Left lobe of liver (tissue), 2 donors: ENCODE measurements around the gene ZNF837. TPM values are rescaled to one million over a fixed set of nuclear protein-coding genes. Genes with fewer than 3 reads are reported as not detected.

ENCODE experiments used
- ATAC-seq: fragments of 200-7000 bp; cut with Tn5 transposase; one replicate; pipeline ENCODE4 v1.9.1; 2020; ENCODE audit warnings: mild to moderate bottlenecking, moderate library complexity
- DNase-seq: peaks from one replicate; pipeline ENCODE4 v3.0.0-alpha.2; 2020; ENCODE audit warnings: low spot score
- total RNA-seq: library from RNA; stranded (reverse); gene quantifications from one replicate; pipeline ENCODE4 v1.2.1, GENCODE V29; 2021
- donor health status: DM: no; HTN: no; CAD: no; lungs with moderate emphysema.
- donor health status: DM: no; HTN: yes; CAD: no.

ZNF837 gene
- total RNA-seq, 1 donor from 2014 or later, result 2.9 TPM

- ATAC-seq (no peak), DNase-seq (no peak)
Observed at GRCh38 chr19:58374200-58374599, 6.6 kb downstream of the ZNF837 start.

- ATAC-seq (peak; percentile 95), DNase-seq (peak; percentile 75)
Observed at GRCh38 chr19:58372311-58373133, 8.3 kb downstream of the ZNF837 start.

DNA sequence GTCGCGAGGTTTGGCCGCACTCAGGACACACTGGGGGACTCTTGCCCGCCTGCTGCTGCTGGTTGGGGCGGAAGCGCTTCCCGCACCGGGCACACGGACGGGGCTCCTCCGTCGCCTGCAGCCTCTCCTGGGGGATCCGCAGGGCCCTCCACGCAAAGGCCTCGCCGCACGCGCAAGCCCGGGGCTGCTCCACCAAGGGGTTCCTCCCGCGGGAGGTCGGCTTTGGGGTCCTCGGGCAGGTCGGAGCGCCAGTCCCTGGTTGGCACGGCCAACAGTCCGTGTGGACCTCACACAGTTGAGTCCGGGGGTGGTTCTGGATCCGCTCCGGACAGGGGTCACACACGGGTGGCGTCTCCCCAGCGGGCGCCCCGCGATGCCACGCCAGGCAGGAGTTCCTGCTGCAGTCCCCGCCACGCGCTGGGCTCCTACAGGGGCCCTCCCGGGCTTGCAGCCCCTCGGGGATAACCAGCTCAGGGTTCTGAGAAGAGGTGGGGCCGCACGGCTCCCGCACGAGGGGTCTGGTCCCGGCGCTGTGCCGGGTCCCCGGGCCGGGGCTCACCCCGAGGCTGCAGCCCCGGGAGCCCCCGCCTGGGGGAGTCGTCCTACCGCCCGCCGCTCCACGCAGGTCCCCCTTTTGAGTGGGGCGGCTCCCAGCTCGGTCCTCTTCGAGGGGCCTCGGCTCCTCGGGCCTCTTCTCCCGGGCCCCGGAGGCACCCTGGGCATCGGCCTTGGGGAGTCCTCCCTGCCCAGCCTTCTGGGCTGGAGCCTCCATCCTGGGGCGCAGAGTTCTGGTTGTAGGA, 12.1 kb downstream of the ZNF837 start:
- no peak for ATAC-seq
- DNase-seq, result no peak

GRCh38 chr19:58367698-58368454, 13.0 kb downstream of the ZNF837 start:
- DNase-seq, result no peak
- no peak for ATAC-seq

DNA sequence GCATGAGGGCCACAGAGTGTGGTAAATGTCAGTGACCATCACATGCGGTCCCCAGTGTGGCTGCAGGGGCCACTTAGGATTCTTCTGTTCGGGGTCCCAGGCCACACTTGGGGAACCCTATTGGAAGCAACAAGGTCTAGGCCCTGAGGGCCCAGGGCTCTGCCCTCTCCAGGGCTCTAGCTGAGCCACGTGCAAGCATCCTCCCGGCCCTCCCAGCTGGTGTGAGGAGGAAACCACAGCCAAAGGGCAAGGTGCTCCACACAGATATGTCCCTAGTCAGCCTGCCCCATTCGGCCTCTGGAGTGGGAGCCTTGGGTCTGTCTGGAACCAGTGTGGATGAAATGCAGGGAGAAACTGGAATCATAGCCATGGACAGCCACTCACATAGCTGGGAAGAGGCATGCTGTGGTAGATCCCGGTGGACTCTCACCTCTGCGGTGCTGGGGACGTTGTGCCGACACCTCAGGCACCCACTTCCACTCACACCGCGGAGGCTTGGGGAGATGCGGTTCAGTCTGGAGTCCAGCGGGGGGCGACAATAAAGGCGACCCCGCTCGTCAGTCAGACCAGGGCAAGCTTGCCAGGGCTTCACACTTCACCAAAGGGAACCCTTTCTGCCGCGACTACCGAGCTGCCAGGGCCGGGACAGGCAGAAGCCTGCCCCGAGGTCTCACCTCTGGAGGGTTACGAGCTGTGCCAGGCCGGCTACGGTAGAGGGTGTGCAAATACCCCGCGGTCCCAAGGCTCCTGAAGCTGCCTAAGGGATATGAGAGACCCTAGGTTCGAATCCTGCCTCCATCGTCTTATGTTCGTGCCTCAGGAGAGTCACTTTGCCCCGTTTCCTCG, 14.0 kb downstream of the ZNF837 start:
- ATAC-seq, result no peak
- DNase-seq, result no peak

DNA sequence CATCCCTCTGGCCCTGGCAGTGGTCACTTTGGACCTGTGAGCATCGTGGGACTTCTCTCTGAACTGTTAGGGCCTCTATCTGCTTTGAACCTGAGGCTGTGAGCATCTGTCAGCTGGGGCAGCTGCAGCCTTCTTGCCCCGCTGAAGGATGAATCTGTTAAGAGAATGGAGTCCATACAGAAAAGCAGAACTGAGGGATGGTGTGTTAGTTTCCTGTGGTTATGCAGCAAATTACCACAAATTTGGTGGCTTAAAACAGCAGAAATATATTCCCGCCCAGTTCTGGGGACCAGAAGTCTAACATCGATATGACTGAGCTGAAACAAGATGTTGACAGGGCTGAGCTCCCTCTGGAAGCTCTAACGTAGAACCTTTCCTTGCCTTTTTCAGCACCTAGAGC, 16.7 kb downstream of the ZNF837 start:
- no peak for DNase-seq
- ATAC-seq, result no peak

DNA sequence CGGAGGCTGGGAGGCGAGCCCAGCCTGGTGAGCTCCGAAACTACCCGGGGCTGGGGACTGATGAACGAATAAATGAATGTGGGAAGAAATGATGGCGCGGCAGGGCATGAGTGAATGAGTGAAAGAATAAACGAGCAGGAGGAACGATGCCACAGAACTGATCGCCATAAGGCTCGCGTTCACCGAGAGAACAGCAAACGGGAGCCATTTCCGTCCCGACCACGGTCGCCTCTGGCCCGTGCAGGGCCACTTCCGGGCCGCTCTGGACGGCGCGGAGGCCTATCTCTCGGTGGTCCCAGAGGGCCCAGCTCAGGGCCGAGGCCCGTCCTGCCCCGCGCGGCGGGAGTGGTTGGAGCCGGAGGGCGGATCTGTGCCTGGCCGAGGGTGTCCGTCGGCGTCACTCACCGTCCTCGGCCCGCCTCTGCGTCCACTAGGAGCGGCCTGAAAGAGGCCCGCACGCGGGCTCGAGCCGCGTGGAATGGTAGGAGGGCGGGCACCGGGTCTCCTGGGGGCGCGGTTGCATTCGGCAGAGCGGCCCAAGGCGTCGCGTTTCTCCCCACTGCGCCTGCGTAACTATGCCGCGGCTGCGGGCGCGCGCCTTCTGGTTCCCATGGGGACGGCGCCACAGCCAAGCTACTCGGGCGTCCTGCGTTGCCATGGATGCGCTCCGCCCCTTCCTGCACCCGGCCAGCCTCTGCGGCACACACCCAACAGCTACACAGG, 18.4 kb downstream of the ZNF837 start, which contains the start of gene ZNF497:
ZNF497 (minus strand) TSS at position 480 of the 723 bp plus-strand sequence. CDS start 5,116 bp downstream, outside the sequence.
- peak; percentile 99 for DNase-seq
- peak; percentile 92 for ATAC-seq

DNA sequence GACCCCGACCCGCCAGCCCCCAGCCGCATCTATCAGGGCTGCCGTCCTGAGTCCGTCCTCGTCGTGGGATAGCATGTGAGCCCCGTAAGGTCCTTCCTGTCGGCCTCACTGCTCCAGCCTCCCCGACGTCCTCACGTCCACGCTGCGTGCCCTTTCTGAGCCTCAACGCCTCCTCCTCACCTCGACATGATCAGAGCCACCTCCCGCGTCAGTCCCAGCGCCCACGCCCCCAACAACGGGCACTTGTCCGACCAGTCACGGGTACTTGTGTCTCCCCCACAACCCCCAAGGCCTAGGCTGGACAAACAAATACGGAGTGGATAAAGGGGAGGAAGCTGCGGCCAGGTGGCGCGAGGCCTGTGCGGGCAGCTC, 18.9 kb downstream of the ZNF837 start:
- DNase-seq (no peak), ATAC-seq (peak; percentile 41)

GRCh38 chr19:58357481-58358145, 23.2 kb downstream of the ZNF837 start:
- DNase-seq, result no peak
- ATAC-seq, result no peak

DNA sequence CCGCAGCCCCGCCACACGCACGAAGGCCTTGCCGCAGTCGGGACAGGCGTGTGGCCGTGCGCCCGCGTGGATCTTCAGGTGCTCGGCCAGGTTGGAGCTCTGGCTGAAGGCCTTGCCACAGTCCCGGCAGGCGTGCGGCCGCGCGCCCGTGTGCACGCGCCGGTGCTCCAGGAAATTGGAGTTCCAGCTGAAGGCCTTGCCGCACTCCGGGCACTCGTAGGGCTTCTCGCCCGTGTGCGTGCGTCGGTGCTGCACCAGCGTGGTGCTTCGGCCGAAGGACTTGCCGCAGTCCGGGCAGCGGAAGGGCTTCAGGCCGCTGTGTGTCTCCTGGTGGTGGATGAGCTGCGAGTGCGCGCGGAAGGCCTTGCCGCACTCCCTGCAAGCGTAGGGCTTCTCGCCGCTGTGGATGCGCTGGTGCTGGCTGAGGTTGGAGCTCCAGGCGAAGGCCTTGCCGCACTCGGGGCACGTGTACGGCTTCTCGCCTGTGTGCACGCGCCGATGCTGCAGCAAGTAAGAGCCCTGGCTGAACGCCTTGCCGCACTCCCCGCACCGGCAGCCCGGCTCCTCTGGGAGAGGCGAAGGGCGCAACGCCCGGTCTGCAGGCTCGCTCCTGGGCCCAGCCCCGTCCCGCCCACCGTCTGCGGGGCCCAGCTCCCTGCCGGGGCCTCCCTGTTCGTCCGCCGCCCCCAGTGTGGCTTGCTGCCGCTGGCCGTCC, 23.9 kb downstream of the ZNF837 start:
- no peak for ATAC-seq

GRCh38 chr19:58355908-58356765, 24.7 kb downstream of the ZNF837 start:
- DNase-seq, result no peak
- ATAC-seq, result no peak

More for the DNA sequence above, 23.9 kb downstream of the ZNF837 start:
- no peak for DNase-seq

DNA sequence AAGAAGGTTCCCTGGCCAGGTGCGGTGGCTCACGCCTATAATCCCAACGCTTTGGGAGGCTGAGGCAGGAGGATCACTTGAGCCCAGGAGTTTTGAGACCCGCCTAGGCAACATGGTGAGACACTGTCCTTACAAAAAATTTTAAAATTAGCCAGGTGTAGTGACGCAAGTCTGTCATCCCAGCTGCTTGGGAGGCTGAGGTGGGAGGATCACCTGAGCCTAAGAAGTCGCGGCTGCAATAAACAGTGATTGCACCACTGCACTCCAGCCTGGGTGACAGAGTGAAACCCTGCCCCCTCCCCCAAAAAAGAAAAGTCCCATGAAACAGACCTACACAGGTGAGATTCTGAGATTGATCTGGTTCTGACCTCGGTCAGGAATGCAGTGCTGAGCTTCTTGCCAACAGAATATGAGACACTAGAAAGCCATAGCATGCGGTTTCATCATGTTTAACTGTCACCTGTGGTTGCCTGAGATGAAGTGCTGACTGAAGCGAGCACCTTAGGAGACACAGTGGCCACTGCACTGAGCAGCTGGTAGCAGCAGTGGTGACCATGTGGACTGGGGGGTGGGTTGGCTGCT, 25.5 kb downstream of the ZNF837 start:
- DNase-seq (no peak), ATAC-seq (no peak)

GRCh38 chr19:58354478-58355030, 26.3 kb downstream of the ZNF837 start:
- ATAC-seq, result no peak
- no peak for DNase-seq

GRCh38 chr19:58353717-58354477, 26.9 kb downstream of the ZNF837 start:
- DNase-seq (no peak), ATAC-seq (peak; percentile 4)

GRCh38 chr19:58352760-58353671, 27.8 kb downstream of the ZNF837 start, which contains the start of gene A1BG:
TSS of gene A1BG (minus strand) at chr19:58353492. CDS start at chr19:58353437, 55 bp downstream.
- ATAC-seq, result peak; percentile 70
- peak; percentile 90 for DNase-seq
